Loucy (cell line): Measurements from ENCODE around the gene FBN1.

Experiments
- H2AFZ ChIP-seq: fragments of 200-600 bp; sonication (generic); 2 replicates; pipeline ENCODE4 v1.6.0; 2016; ENCODE audit warnings: antibody characterized with exemption, mild to moderate bottlenecking, low read length, moderate library complexity
- H3F3A ChIP-seq: fragments of 200-600 bp; 2 replicates; pipeline ENCODE4 v1.6.0; 2016; ENCODE audit warnings: antibody characterized with exemption, low read depth, mild to moderate bottlenecking
- H3K27me3 ChIP-seq: fragments of 200-600 bp; sonication (generic); 2 replicates; pipeline ENCODE4 v1.6.1; 2014; ENCODE audit warnings: low read length, mild to moderate bottlenecking; ENCODE audit not compliant: insufficient read depth, poor library complexity, severe bottlenecking
- H3K36me3 ChIP-seq: fragments of 200-600 bp; sonication (generic); 2 replicates; pipeline ENCODE4 v1.6.1; 2016; ENCODE audit warnings: low read length; ENCODE audit not compliant: insufficient read depth
- H3K4me1 ChIP-seq: fragments of 200-600 bp; sonication (generic); 2 replicates; pipeline ENCODE4 v1.5.1; 2014; ENCODE audit warnings: low read length, mild to moderate bottlenecking; ENCODE audit not compliant: insufficient read depth, poor library complexity, severe bottlenecking
- H3K4me2 ChIP-seq: fragments of 200-600 bp; sonication (generic); 2 replicates; pipeline ENCODE4 v1.6.0; 2014; ENCODE audit warnings: antibody characterized with exemption, low read length, low read depth, mild to moderate bottlenecking; ENCODE audit not compliant: poor library complexity, severe bottlenecking
- H3K4me3 ChIP-seq: fragments of 200-600 bp; sonication (generic); 2 replicates; pipeline ENCODE4 v1.5.1; 2014; ENCODE audit warnings: low read length, mild to moderate bottlenecking, mixed read lengths; ENCODE audit not compliant: poor library complexity, severe bottlenecking
- H3K79me2 ChIP-seq: fragments of 200-600 bp; sonication (generic); 2 replicates; pipeline ENCODE4 v1.6.1; 2014; ENCODE audit warnings: low read length; ENCODE audit not compliant: insufficient read depth
- H3K9ac ChIP-seq: fragments of 200-600 bp; sonication (generic); 2 replicates; pipeline ENCODE4 v1.6.0; 2014; ENCODE audit warnings: mild to moderate bottlenecking, low read depth, low read length, moderate library complexity; ENCODE audit not compliant: poor library complexity, severe bottlenecking
- H3K9me2 ChIP-seq: fragments of 200-600 bp; sonication (generic); replicated peaks from 2 replicates; pipeline ENCODE4 v1.6.1; 2016; ENCODE audit warnings: low read depth, low read length, mixed read lengths
- H3K9me3 ChIP-seq: fragments of 200-600 bp; sonication (generic); 2 replicates; pipeline ENCODE4 v1.6.1; 2014; ENCODE audit warnings: mild to moderate bottlenecking, antibody characterized with exemption, low read length, low read depth; ENCODE audit not compliant: insufficient read depth
- H4K20me1 ChIP-seq: fragments of 200-600 bp; sonication (generic); 2 replicates; pipeline ENCODE4 v1.6.0; 2014; ENCODE audit warnings: antibody characterized with exemption, low read length, mild to moderate bottlenecking; ENCODE audit not compliant: insufficient read depth, poor library complexity, severe bottlenecking
- EZH2phosphoT487 ChIP-seq: fragments of 200-600 bp; IDR thresholded peaks from 2 replicates; pipeline ENCODE4 v1.6.1; 2018; ENCODE audit warnings: antibody characterized with exemption, mild to moderate bottlenecking, moderate library complexity, borderline replicate concordance
- TF ChIP-seq, protein P1 (sequence below): fragments of 200-600 bp; sonication (generic); conservative IDR thresholded peaks from 2 replicates; pipeline ENCODE4 v1.5.1; 2014; ENCODE audit warnings: mild to moderate bottlenecking, antibody characterized with exemption, low read length

The FBN1 gene

DNA sequence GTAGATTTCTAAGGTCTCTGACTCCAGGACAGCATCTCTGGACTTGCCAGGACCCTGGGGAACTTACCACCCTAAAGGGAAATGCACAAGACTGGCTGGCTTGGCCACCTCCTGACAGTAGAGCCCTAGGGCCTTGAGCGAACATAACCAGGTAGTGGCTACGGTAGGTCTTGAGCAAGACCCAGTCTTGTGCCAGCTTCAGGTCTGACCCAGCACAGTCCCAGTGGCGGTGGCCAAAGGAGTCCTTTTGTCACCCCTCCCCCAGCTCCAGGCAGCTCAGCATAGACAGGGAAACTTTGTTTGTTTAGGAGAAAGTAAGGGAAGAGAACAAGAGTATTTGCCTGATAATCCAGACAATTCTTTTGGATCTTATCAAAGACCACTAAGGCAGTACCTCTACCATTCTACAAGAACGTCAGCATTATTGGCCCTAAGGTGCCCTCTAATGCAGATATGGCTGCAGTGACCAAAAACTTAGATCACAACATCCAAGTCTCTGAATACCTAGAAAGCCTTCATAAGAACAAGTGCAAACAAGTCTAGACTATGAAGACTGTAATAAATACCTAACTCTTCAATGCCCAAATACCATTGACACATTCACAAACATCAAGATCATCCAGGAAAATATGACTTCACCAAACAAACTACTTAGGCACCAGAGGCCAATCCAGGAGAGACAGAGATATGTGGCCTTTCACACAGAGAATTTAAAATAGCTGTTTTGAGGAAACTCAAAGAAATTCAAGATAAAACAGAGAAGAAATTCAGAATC lies 38.7 kb upstream of the FBN1 start:
- Histone ChIP-seq H3K79me2 (no peaks in the 10 kb centered on the region), H3K4me2 (no peak overlapping the region), H3K27me3 (no peaks in the 10 kb centered on the region), H3K4me1 (no peaks in the 10 kb centered on the region), H3K9ac (no peak overlapping the region), H4K20me1 (no peaks in the 10 kb centered on the region), H3K4me3 (no peak overlapping the region), H3K9me3 (no peaks in the 10 kb centered on the region), H3K36me3 (no peaks in the 10 kb centered on the region), H3F3A (no peaks in the 10 kb centered on the region), H2AFZ (no peak overlapping the region), H3K9me2 (no peaks in the 10 kb centered on the region)
- TF ChIP-seq EZH2phosphoT487 = no peak
- TF ChIP-seq, protein P1, sequence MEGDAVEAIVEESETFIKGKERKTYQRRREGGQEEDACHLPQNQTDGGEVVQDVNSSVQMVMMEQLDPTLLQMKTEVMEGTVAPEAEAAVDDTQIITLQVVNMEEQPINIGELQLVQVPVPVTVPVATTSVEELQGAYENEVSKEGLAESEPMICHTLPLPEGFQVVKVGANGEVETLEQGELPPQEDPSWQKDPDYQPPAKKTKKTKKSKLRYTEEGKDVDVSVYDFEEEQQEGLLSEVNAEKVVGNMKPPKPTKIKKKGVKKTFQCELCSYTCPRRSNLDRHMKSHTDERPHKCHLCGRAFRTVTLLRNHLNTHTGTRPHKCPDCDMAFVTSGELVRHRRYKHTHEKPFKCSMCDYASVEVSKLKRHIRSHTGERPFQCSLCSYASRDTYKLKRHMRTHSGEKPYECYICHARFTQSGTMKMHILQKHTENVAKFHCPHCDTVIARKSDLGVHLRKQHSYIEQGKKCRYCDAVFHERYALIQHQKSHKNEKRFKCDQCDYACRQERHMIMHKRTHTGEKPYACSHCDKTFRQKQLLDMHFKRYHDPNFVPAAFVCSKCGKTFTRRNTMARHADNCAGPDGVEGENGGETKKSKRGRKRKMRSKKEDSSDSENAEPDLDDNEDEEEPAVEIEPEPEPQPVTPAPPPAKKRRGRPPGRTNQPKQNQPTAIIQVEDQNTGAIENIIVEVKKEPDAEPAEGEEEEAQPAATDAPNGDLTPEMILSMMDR = no peak

DNA sequence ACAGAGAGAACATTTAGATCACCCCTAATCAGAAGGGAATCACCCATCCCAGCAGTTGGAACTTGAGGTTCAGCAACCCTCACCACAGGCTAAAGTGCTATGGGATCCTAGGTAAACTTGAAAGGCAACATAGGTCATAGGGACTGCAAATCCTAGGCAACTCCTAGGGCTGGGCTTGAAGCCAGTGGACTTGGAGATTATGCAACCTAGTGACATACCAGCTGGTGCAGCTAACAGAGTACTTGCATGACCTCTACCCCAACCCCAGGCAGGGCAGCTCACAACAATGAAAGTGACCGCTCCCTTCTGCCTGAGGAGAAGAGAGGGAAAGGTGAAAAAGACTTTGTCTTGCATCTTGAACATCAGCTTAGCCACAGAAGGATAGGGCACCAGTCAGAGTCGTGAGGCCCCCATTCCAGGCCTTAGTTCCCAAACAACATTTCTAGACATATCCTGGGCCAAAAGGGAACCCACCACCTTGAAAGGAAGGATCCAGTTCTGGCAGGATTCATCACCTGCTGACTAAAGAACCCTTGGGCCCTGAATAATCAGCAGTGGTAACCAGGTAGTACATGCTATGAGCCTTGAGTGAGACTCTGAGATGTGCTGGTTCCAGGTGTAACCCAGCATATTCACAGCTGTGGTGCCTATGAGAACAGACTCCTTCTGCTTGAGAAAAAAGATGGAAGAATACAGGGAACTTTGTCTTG lies 37.6 kb upstream of the FBN1 start:
- Histone ChIP-seq H3K36me3 (no peaks in the 10 kb centered on the region), H3K9ac (no peak overlapping the region), H3K79me2 (no peaks in the 10 kb centered on the region), H3K4me3 (no peak overlapping the region), H3F3A (no peaks in the 10 kb centered on the region), H3K9me3 (no peaks in the 10 kb centered on the region), H3K9me2 (no peaks in the 10 kb centered on the region), H3K4me2 (no peak overlapping the region), H2AFZ (no peak overlapping the region), H3K27me3 (no peaks in the 10 kb centered on the region), H4K20me1 (no peaks in the 10 kb centered on the region), H3K4me1 (no peaks in the 10 kb centered on the region)
- TF ChIP-seq, protein P1 = no peak
- no peak for TF ChIP-seq EZH2phosphoT487

DNA sequence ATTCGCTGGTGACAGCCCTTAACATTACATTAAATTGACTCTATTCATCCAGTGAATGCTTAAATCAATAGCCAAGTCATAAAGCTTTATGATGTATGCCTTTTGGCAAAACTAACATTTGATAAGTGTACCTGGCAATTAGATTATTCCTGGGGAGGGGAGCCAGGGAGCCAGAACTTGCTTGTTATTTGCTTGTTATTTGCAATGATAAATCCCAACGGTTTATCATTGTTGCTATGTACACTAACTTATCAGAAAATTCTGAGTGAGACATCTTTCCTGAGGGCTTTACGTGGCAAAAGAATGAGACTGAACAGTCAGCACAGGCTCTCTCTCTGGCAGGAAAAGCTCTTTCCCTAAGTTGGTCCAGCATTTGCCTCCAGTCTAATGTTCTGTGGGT lies 35.8 kb upstream of the FBN1 start:
- no peaks in the 10 kb centered on the region for H3K4me1 ChIP-seq
- no peak overlapping the region for H3K4me3 ChIP-seq
- H3K27me3 ChIP-seq = no peaks in the 10 kb centered on the region
- no peak for TF ChIP-seq EZH2phosphoT487
- TF ChIP-seq, protein P1 = no peak
- no peaks in the 10 kb centered on the region for H3K36me3 ChIP-seq
- H2AFZ ChIP-seq = no peak overlapping the region
- no peaks in the 10 kb centered on the region for H3K9me3 ChIP-seq
- no peaks in the 10 kb centered on the region for H3K79me2 ChIP-seq
- H3K4me2 ChIP-seq = no peak overlapping the region
- no peaks in the 10 kb centered on the region for H3F3A ChIP-seq
- H4K20me1 ChIP-seq = no peaks in the 10 kb centered on the region
- no peaks in the 10 kb centered on the region for H3K9me2 ChIP-seq
- no peak overlapping the region for H3K9ac ChIP-seq
